Right lobe of liver (tissue), 6 donors: ENCODE results near the gene SCARF1. TPM values are rescaled to one million over a fixed set of nuclear protein-coding genes. Genes with fewer than 3 reads are reported as not detected.

Experiments
- ATAC-seq, 4 donors: fragments of 200-7000 bp; cut with Tn5 transposase; one replicate each; pipeline ENCODE4 v1.9.1; 2020; ENCODE audit warnings: mild to moderate bottlenecking in 4 of 4, moderate library complexity in 4 of 4
- DNase-seq, 3 donors: peaks; one replicate each; pipeline ENCODE4 v3.0.0-alpha.2; 2020
- H3K27ac ChIP-seq, 3 donors: fragments of 200-600 bp; one replicate each; pipeline ENCODE4 v1.8.0; 2022
- H3K27me3 ChIP-seq, 2 donors: fragments of 200-600 bp; one replicate each; pipeline ENCODE4 v1.8.0; 2022
- H3K36me3 ChIP-seq, 4 donors: fragments of 200-600 bp; sonication (generic) in 1 of 4; one replicate each; pipeline versions ENCODE4 v1.5.1 to v1.8.0; 2017 to 2022; ENCODE audit warnings: control low read depth in 1 of 4
- H3K4me1 ChIP-seq, 4 donors: fragments of 200-600 bp; sonication (generic) in 1 of 4; one replicate each; pipeline versions ENCODE4 v1.5.1 to v1.8.0; 2017 to 2022; ENCODE audit warnings: control low read depth in 1 of 4
- H3K4me3 ChIP-seq, 3 donors: fragments of 200-600 bp; one replicate each; pipeline ENCODE4 v1.8.0; 2022
- H3K9me3 ChIP-seq, 4 donors: fragments of 200-600 bp; sonication (generic) in 1 of 4; one replicate each; pipeline versions ENCODE4 v1.5.1 to v1.8.0; 2017 to 2022; ENCODE audit warnings: control low read depth in 1 of 4
- CTCF ChIP-seq, 4 donors: fragments of 200-600 bp in 3 of 4; fragments of 450-650 bp in 1 of 4; IDR thresholded peaks; one replicate each; pipeline versions ENCODE4 v1.5.1 to v1.8.0; 2016 to 2022; ENCODE audit warnings: antibody characterized with exemption in 4 of 4, mild to moderate bottlenecking in 2 of 4
- POLR2A ChIP-seq: fragments of 450-650 bp; IDR thresholded peaks from one replicate; pipeline ENCODE4 v1.6.1; 2017; ENCODE audit warnings: antibody characterized with exemption, mild to moderate bottlenecking
- WGBS: methylation state at CpG from one replicate; pipeline ENCODE4 v1.1.6; 2018; ENCODE audit warnings: low coverage, low lambda C conversion rate; ENCODE audit not compliant: insufficient coverage; ENCODE audit errors: missing lambda C conversion rate; 5-methylcytosine and 5-hydroxymethylcytosine counted together
- intact Hi-C, 2 donors: fragments of 100-400 bp; cut with DNase I; formaldehyde crosslinking; loops; one replicate each; pipeline versions ENCODE4 v1.11.2 to v1.14.1; 2022
- total RNA-seq, 6 experiments: library from RNA; depleted of rRNA in 2 of 6; stranded (reverse); fragments of >200 nt in 2 of 6; fragmentation: NEBNext Ultra II Directional in 3 of 6; extraction: Animal tissue kit (Norgen Biotek cat#: 25700) in 3 of 6; gene quantifications; one replicate each; pipeline versions ENCODE4 v1.1.0 to v1.2.4, GENCODE V29; 2016 to 2023
- donor health status: DM: no; HTN: yes; CAD: no.
- donor health status: DM: no; HTN: no; CAD: no.
- donor health status: DM: no; HTN: no; CAD: no.
- donor health status: DM: no; HTN: yes; CAD: no.
- donor health status: DM: no; HTN: yes; CAD: no.

SCARF1 gene
- total RNA-seq, 6 experiments from 2014 or later, result 6.9 to 16.9 (median 8.4) TPM

GRCh38 chr17:1648173-1648962, 2.8 kb upstream of the SCARF1 start:
- DNase-seq, result peak in 1 of 3 donors; percentile 75
- TF ChIP-seq CTCF (IDR thresholded peaks at IDR 0.05) (peak in 1 of 4 donors; percentile 86), POLR2A (no peak)
- H3K27ac ChIP-seq, result peak overlapping the region; percentile 52 to 71 (median 58)
- intact Hi-C loops, result no loop called here
- H3K27me3 ChIP-seq, result no peaks in the 10 kb centered on the region
- peaks cover 4 to 30% (median 22%) of the 10 kb centered on the region in 4 donors for H3K36me3 ChIP-seq
- H3K9me3 ChIP-seq, result no peaks in the 10 kb centered on the region
- ATAC-seq, result no peak
- peak overlapping the region; percentile 46 to 88 (median 51) for H3K4me3 ChIP-seq
- H3K4me1 ChIP-seq, result peaks cover 0 to 34% (median 20%) of the 10 kb centered on the region in 4 donors
- 7% methylated on average over 13 of the region's 54 CpGs for WGBS

- H3K27ac ChIP-seq, result peak overlapping the region in 2 of 3 donors; percentile 52 to 71
- peaks cover 0 to 35% (median 20%) of the 10 kb centered on the region in 4 donors for H3K4me1 ChIP-seq
- no peak for ATAC-seq
These were observed 2.3 kb upstream of the SCARF1 start for GRCh38 chr17:1647802-1648171.

GRCh38 chr17:1646199-1646875, 805 bp upstream of the SCARF1 start:
- H3K27ac ChIP-seq, result peak overlapping the region; percentile 34 to 78 (median 55)
- H3K9me3 ChIP-seq, result no peaks in the 10 kb centered on the region
- H3K4me1 ChIP-seq, result peaks cover 0 to 29% (median 18%) of the 10 kb centered on the region in 4 donors
- WGBS, result 75% methylated on average over 4 of the region's 13 CpGs
- no peak for DNase-seq
- H3K36me3 ChIP-seq, result peaks cover 3 to 9% (median 6%) of the 10 kb centered on the region in 4 donors
- no peaks in the 10 kb centered on the region for H3K27me3 ChIP-seq
- no peak overlapping the region for H3K4me3 ChIP-seq
- ATAC-seq, result no peak
- TF ChIP-seq CTCF (IDR thresholded peaks at IDR 0.05) (no peak), POLR2A (no peak)
- intact Hi-C loops, result no loop called here

More at GRCh38 chr17:1647802-1648171, 2.3 kb upstream of the SCARF1 start:
- Histone ChIP-seq H3K4me3 (no peak overlapping the region), H3K9me3 (no peaks in the 10 kb centered on the region), H3K27me3 (no peaks in the 10 kb centered on the region), H3K36me3 (peaks cover 3 to 24% (median 16%) of the 10 kb centered on the region in 4 donors)
- DNase-seq, result no peak
- 70% methylated on average over 2 of the region's 11 CpGs for WGBS
- TF ChIP-seq CTCF (IDR thresholded peaks at IDR 0.05) (no peak), POLR2A (no peak)
- intact Hi-C loops, result no loop called here

- intact Hi-C loops, result no loop called here
These were observed 882 bp downstream of the SCARF1 start for GRCh38 chr17:1644493-1645206.

More at GRCh38 chr17:1644493-1645206, 882 bp downstream of the SCARF1 start:
- no peak for TF ChIP-seq POLR2A
- no peak for TF ChIP-seq CTCF (IDR thresholded peaks at IDR 0.05)
- peaks cover 0 to 18% (median 8%) of the 10 kb centered on the region in 4 donors for H3K4me1 ChIP-seq
- no peaks in the 10 kb centered on the region for H3K9me3 ChIP-seq
- H3K27me3 ChIP-seq, result no peaks in the 10 kb centered on the region
- H3K27ac ChIP-seq, result peak overlapping the region; percentile 31 to 78 (median 55)
- peak overlapping the region; percentile 31 to 54 (median 41) for H3K4me3 ChIP-seq
- 71% methylated on average over 1 of the region's 15 CpGs for WGBS
- ATAC-seq (no peak), DNase-seq (no peak)
- H3K36me3 ChIP-seq, result peaks cover 0 to 3% (median 1%) of the 10 kb centered on the region in 4 donors
